K562 (cell line): ENCODE measurements around the gene FBXO27. TPM values are rescaled to one million over a fixed set of nuclear protein-coding genes. Genes with fewer than 3 reads are reported as not detected.

ENCODE experiments used
- CTBP1 ChIP-seq: fragments of 450-650 bp; IDR thresholded peaks from 2 replicates; pipeline ENCODE4 v1.6.1; 2016; ENCODE audit warnings: borderline replicate concordance
- ELF2 ChIP-seq: fragments of 250-450 bp; sonication (Bioruptor Pico); IDR thresholded peaks from 2 replicates; pipeline ENCODE4 v1.5.0; 2021; ENCODE audit warnings: mild to moderate bottlenecking
- HNRNPH1 ChIP-seq: fragments of 200-400 bp; formaldehyde crosslinking; optimal IDR thresholded peaks from 2 replicates; pipeline ENCODE3; 2017; ENCODE audit warnings: low read depth, mild to moderate bottlenecking, low read length, moderate library complexity
- IFI16 ChIP-seq: fragments of 250-450 bp; sonication (Bioruptor Pico); IDR thresholded peaks from 2 replicates; pipeline ENCODE4 v2.1.2; 2022; ENCODE audit warnings: mild to moderate bottlenecking, inconsistent platforms
- JUND ChIP-seq, 2 experiments: IDR thresholded peaks; 2 replicates in 1 of 2; 3 replicates in 1 of 2; pipeline ENCODE4 v1.6.1; 2011; ENCODE audit warnings: borderline replicate concordance in 2 of 2, low read depth in 2 of 2, low read length in 2 of 2, improper control_type of control experiment in 1 of 2, missing biosample characterization in 1 of 2, missing genetic modification characterization in 1 of 2, missing genetic modification reagents in 1 of 2
- KLF1 ChIP-seq: fragments of 450-650 bp; IDR thresholded peaks from 2 replicates; pipeline ENCODE4 v1.6.1; 2016; ENCODE audit warnings: missing genetic modification characterization, missing compliant biosample characterization
- MCM3 ChIP-seq: fragments of 450-650 bp; IDR thresholded peaks from 2 replicates; pipeline ENCODE4 v1.6.1; 2016
- NCOA6 ChIP-seq: fragments of 450-650 bp; IDR thresholded peaks from 2 replicates; pipeline ENCODE4 v1.6.1; 2017; ENCODE audit warnings: mild to moderate bottlenecking
- NFIC ChIP-seq: fragments of 450-650 bp; IDR thresholded peaks from 2 replicates; pipeline ENCODE4 v1.6.1; 2017; ENCODE audit warnings: mild to moderate bottlenecking, inconsistent platforms
- NR2F6 ChIP-seq: fragments of 450-650 bp; formaldehyde crosslinking; IDR thresholded peaks from 2 replicates; pipeline ENCODE4 v1.4.0; 2020; ENCODE audit warnings: mild to moderate bottlenecking
- PHF21A ChIP-seq: fragments of 450-650 bp; IDR thresholded peaks from 2 replicates; pipeline ENCODE4 v1.6.1; 2017; ENCODE audit warnings: low read depth, borderline replicate concordance
- POLR2H ChIP-seq: IDR thresholded peaks from 2 replicates; pipeline ENCODE4 v1.6.1; 2016; ENCODE audit warnings: missing genetic modification characterization, low read depth, mild to moderate bottlenecking, control low read depth, missing compliant biosample characterization, moderate library complexity
- RBM34 ChIP-seq: fragments of 200-400 bp; formaldehyde crosslinking; IDR thresholded peaks from 2 replicates; pipeline ENCODE4 v1.6.1; 2018; ENCODE audit warnings: low read length, borderline replicate concordance; ENCODE audit not compliant: insufficient read depth
- RFX1 ChIP-seq: fragments of 450-650 bp; IDR thresholded peaks from 2 replicates; pipeline ENCODE4 v1.6.1; 2016; ENCODE audit warnings: mild to moderate bottlenecking, moderate library complexity
- TAF7 ChIP-seq: fragments of 450-650 bp; IDR thresholded peaks from 2 replicates; pipeline ENCODE4 v1.6.1; 2016; ENCODE audit warnings: missing genetic modification characterization, missing compliant biosample characterization
- ZBTB40 ChIP-seq, 2 experiments: fragments of 450-650 bp in 1 of 2; sonication (generic) in 1 of 2; formaldehyde crosslinking in 1 of 2; IDR thresholded peaks; 2 replicates each; pipeline versions ENCODE4 v1.7.1 to v1.9.0; 2016 to 2022; ENCODE audit warnings: inconsistent platforms in 1 of 2, mild to moderate bottlenecking in 1 of 2, missing genetic modification reagents in 1 of 2
- ZKSCAN1 ChIP-seq: fragments of 150-350 bp; IDR thresholded peaks from 2 replicates; pipeline ENCODE4 v1.6.1; 2016; ENCODE audit warnings: low read depth, low read length
- ZNF780A ChIP-seq: fragments of 250-450 bp; sonication (Bioruptor Pico); IDR thresholded peaks from 2 replicates; pipeline ENCODE4 v1.5.0; 2021; ENCODE audit warnings: mild to moderate bottlenecking
- polyA plus RNA-seq, 8 experiments: library from polyadenylated mRNA; depleted of rRNA in 4 of 8; stranded (reverse) in 5 of 8; unstranded in 3 of 8; fragments of >200 nt; fragmentation: Nextera tagmentation in 2 of 8; fragmentation: Illumina TruSeq in 1 of 8; extraction: Ambion mirVana in 2 of 8; extraction: Trizol in 1 of 8; gene quantifications; 2 replicates each; pipeline versions ENCODE4 v1.2.1 to v1.2.3, GENCODE V29; 2011 to 2014; ENCODE audit warnings: inconsistent platforms in 1 of 8, missing spikeins in 1 of 8
- total RNA-seq, 7 experiments: library from RNA; depleted of rRNA in 6 of 7; stranded (reverse); fragments of >200 nt in 6 of 7; fragmentation: Illumina TruSeq in 2 of 7; extraction: Trizol in 2 of 7; gene quantifications; 2 replicates each; pipeline versions ENCODE4 v1.2.1 to v1.2.3, GENCODE V29; 2011 to 2021; ENCODE audit warnings: low replicate concordance in 1 of 7
- TF ChIP-seq, protein P1 (sequence below): sonication (generic); formaldehyde crosslinking; IDR thresholded peaks from 2 replicates; pipeline ENCODE4 v1.4.0; 2020; ENCODE audit warnings: mild to moderate bottlenecking, missing genetic modification reagents

Gene FBXO27
- total and polyA plus RNA-seq, 9 of the 15 experiments (the other 6 are each of a cell fraction or from before 2014, with no cell fraction given), result 1.8 to 11.0 (median 6.3) TPM

GRCh38 chr19:38975214-38975860 is 57.0 kb downstream of the FBXO27 start, which contains the start of gene FBXO17 (continued):
- TF ChIP-seq POLR2H (tag) (no peak), TAF7 (tag) (no peak), KLF1 (no peak), RFX1 (no peak), NFIC (no peak), NR2F6 (no peak), ELF2 (CRISPR knock-in tag) (no peak), PHF21A (no peak; the same call in 1 of the 2 replicates), ZNF780A (CRISPR knock-in tag) (no peak), HNRNPH1 (no peak), ZKSCAN1 (no peak), CTBP1 (peak; percentile 59; the same call in 1 of the 2 replicates), MCM3 (no peak), NCOA6 (no peak), RBM34 (no peak), IFI16 (no peak), ZBTB40 (IDR thresholded peaks at IDR 0.05) (no peak), ZBTB40 (CRISPR knock-in tag; IDR thresholded peaks at IDR 0.05) (no peak), JUND (IDR thresholded peaks at IDR 0.05; ENCODE audit: borderline replicate concordance, low read depth, low read length) (no peak), JUND (tag; IDR thresholded peaks at IDR 0.05; ENCODE audit: borderline replicate concordance, low read depth, low read length) (no peak)
- TF ChIP-seq, protein P1, sequence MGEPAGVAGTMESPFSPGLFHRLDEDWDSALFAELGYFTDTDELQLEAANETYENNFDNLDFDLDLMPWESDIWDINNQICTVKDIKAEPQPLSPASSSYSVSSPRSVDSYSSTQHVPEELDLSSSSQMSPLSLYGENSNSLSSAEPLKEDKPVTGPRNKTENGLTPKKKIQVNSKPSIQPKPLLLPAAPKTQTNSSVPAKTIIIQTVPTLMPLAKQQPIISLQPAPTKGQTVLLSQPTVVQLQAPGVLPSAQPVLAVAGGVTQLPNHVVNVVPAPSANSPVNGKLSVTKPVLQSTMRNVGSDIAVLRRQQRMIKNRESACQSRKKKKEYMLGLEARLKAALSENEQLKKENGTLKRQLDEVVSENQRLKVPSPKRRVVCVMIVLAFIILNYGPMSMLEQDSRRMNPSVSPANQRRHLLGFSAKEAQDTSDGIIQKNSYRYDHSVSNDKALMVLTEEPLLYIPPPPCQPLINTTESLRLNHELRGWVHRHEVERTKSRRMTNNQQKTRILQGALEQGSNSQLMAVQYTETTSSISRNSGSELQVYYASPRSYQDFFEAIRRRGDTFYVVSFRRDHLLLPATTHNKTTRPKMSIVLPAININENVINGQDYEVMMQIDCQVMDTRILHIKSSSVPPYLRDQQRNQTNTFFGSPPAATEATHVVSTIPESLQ, result no peak
